GM21526 (cell line): ENCODE results near the gene CEP63.

ENCODE experiments used
- ATAC-seq: cut with Tn5 transposase; IDR thresholded peaks from one replicate; pipeline ENCODE4 v1.9.1; 2021; ENCODE audit warnings: moderate library complexity; ENCODE audit not compliant: unreplicated experiment, low FRiP score

CEP63 gene

GRCh38 chr3:134466331-134466730 lies 19.5 kb upstream of the CEP63 start:
- no peak for ATAC-seq

- ATAC-seq = no peak
Observed at GRCh38 chr3:134468519-134468918, 17.3 kb upstream of the CEP63 start.

- ATAC-seq = no peak
Observed at GRCh38 chr3:134471521-134472193, 14.2 kb upstream of the CEP63 start.

GRCh38 chr3:134472831-134473230 lies 13.0 kb upstream of the CEP63 start:
- no peak for ATAC-seq

- ATAC-seq = no peak
Observed at GRCh38 chr3:134473868-134474546, 11.8 kb upstream of the CEP63 start.

- ATAC-seq = no peak
Observed at GRCh38 chr3:134474956-134475355, 10.9 kb upstream of the CEP63 start.

GRCh38 chr3:134476306-134476705 lies 9.6 kb upstream of the CEP63 start:
- ATAC-seq = no peak

- no peak for ATAC-seq
Observed at GRCh38 chr3:134477002-134477401, 8.9 kb upstream of the CEP63 start.

GRCh38 chr3:134477938-134478337 lies 7.9 kb upstream of the CEP63 start:
- no peak for ATAC-seq

- ATAC-seq = no peak
Observed at GRCh38 chr3:134480546-134480945, 5.3 kb upstream of the CEP63 start.

- no peak for ATAC-seq
Observed at GRCh38 chr3:134481166-134481565, 4.7 kb upstream of the CEP63 start.

GRCh38 chr3:134482622-134483021 lies 3.2 kb upstream of the CEP63 start:
- ATAC-seq = no peak

GRCh38 chr3:134483195-134483900 lies 2.5 kb upstream of the CEP63 start:
- no peak for ATAC-seq

GRCh38 chr3:134485075-134485717 lies 661 bp upstream of the CEP63 start:
- ATAC-seq = peak; percentile 17

GRCh38 chr3:134486577-134487041 lies 752 bp downstream of the CEP63 start:
- ATAC-seq = no peak

- ATAC-seq = peak; percentile 29
Observed at GRCh38 chr3:134487406-134487805, 1.5 kb downstream of the CEP63 start.

GRCh38 chr3:134494495-134494894 lies 8.6 kb downstream of the CEP63 start:
- no peak for ATAC-seq

- no peak for ATAC-seq
Observed at GRCh38 chr3:134495980-134496379, 10.1 kb downstream of the CEP63 start.

GRCh38 chr3:134496471-134497071 lies 10.7 kb downstream of the CEP63 start:
- no peak for ATAC-seq

GRCh38 chr3:134503266-134503665 lies 17.4 kb downstream of the CEP63 start:
- ATAC-seq = no peak

GRCh38 chr3:134504132-134504531 lies 18.3 kb downstream of the CEP63 start:
- no peak for ATAC-seq
